ENCODE results near the gene ITGAD. TPM values are rescaled to one million over a fixed set of nuclear protein-coding genes. Genes with fewer than 3 reads are reported as not detected.

ITGAD gene
- total and polyA plus RNA-seq, 2 of the 13 experiments (the other 11 are each of a cell fraction or from before 2014, with no cell fraction given), result not detected

- ChIA-PET CTCF (ENCODE audit: low intra/inter-chr PET ratio, low total read pairs) (no interaction called here), POLR2A (no interaction called here)
- Histone ChIP-seq H4K20me1 (ENCODE audit: insufficient read depth, low read length) (no peaks in the 10 kb centered on the region), H3K4me1 (ENCODE audit: insufficient read depth, low read length) (no peaks in the 10 kb centered on the region), H3K4me3 (replicated peaks in 1 of 3; ENCODE audit: insufficient read depth in 1 of 3, low read depth in 2 of 3, low read length in 3 of 3) (no peak overlapping the region), H3K9ac (ENCODE audit: insufficient read depth, low read depth, low read length) (no peak overlapping the region), H3K36me3 (replicated peaks in 1 of 2; ENCODE audit: control insufficient read depth in 1 of 2, insufficient read depth in 2 of 2, low read length in 2 of 2) (no peaks in the 10 kb centered on the region), H3K27me3 (ENCODE audit: control insufficient read depth in 1 of 2, insufficient read depth in 2 of 2, low read length in 2 of 2) (peaks cover 2 to 4% of the 10 kb centered on the region in 2 experiments; a peak in 1 of 5 replicates), H2AFZ (ENCODE audit: low read length) (no peak overlapping the region), H3K27ac (ENCODE audit: extremely low read length, insufficient read depth, low read length) (no peak overlapping the region), H3K79me2 (ENCODE audit: insufficient read depth, low read length) (no peaks in the 10 kb centered on the region), H3K4me2 (ENCODE audit: low read depth, low read length) (no peak overlapping the region), H3K9me3 (ENCODE audit: low read length) (no peaks in the 10 kb centered on the region)
- in situ Hi-C loops (cut with HindIII; ENCODE audit: extremely low pct_ligation_motif_present, low pct_unique_long_range_greater_than_20kb), result no loop called here
- TF ChIP-seq ZNF687 (CRISPR knock-in tag; IDR thresholded peaks at IDR 0.05) (0 out of 2 replicates have a peak, but pooled peaks have one; percentile 12), CSRNP1 (CRISPR knock-in tag; IDR thresholded peaks at IDR 0.05) (no peak)
- no peak for DNase-seq (ENCODE audit: low spot score)
- WGBS (ENCODE audit: low lambda C conversion rate), result 23% methylated on average over 4 of the region's 9 CpGs
- no TSS peak for BruUV-seq (replicated peaks)
- intact Hi-C loops (cut with micrococcal nuclease; ENCODE audit: unreplicated experiment), result no loop called here
- no peak for FAIRE-seq
- peak; percentile 31; the same call in 2 of the 3 replicates for ATAC-seq
Observed at GRCh38 chr16:31397701-31398100, 4.6 kb downstream of the ITGAD start.

Data from HepG2 (cell line).